Fibroblast of skin of abdomen (primary cell): ENCODE measurements around the gene GRIK2.
A peak's percentile ranks its signal among the peaks of the same experiment; 100 is the strongest.

Experiments
- DNase-seq: peaks from one replicate; pipeline ENCODE4 v3.0.0-alpha.2; 2013

Gene GRIK2

GRCh38 chr6:101640131-101640530 is 246.6 kb downstream of the GRIK2 start:
- DNase-seq = no peak

GRCh38 chr6:101645770-101646169 is 252.3 kb downstream of the GRIK2 start:
- DNase-seq = no peak

- DNase-seq = no peak
These were observed 257.0 kb downstream of the GRIK2 start for GRCh38 chr6:101650402-101651100.

DNA sequence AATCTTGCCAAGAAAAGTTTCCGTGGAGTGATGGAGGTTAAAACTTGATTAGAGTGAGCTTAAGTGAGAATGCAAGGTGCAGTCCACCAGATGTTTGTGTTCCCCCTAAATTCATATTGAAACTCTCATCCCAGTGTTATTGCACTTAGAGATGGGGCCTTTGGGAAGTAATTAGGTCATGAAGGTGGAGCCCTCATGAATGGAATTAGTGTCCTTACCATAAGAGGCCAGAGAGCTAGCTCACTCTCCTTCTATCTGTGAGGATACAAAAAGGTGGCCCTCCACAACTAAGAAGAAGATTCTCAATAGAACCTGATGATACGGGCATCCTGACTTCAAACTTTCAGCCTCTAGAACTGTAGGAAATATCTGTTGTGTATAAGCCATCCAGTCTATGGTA is 258.6 kb downstream of the GRIK2 start:
- DNase-seq = no peak

DNA sequence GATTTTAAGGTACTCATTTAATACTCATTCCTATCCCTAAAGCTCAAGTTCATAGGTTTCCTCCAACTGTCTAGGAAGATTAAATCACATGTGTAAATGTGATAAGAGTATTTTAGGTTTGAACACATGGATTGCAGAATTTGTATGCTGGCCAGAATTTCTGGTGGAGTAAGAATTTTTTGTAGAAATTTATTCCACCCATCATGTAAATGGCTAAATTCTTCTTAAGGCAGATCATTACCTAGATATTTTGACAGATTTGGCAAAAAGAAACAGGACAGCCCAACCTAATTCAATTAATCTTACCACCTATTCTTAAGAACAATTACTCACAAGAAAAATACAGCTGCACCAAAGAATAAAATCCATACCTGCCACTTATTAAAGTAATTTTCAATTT is 261.6 kb downstream of the GRIK2 start:
- DNase-seq = no peak

DNA sequence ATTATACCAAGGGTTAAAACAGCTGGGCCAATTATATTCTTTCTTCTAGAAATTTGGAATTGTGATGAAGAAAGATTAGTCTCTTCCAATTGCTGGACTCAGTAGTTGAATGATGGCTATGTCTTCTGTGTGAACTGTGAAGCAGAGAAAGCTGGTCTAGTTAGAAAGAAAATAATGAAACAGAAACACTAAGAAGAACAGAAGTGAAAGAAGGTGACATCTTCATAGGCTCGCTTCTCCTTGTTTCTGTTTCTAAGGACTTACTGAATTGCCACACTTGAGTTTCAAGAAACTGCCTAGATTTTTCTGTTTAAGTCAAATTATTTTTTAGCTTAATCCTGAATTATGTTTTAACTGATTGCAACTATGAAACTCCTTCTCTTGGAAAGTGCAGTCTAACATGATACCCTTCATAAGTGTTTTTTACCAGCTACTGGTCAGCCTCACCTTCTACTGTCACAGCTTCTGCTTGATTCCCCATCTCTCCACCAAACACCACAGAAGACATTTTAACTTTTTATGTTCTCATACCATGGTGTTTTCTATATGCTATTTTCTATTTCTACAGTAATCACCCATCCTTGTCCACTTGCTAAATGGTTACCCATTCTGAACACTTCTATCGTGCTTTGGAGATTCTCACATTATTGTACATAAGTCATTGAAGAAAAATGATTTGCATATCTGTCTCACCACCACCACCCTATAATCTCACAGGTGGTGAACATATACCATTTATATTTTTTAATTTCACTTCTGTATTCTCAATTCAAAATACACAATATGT is 268.8 kb downstream of the GRIK2 start:
- no peak for DNase-seq

DNA sequence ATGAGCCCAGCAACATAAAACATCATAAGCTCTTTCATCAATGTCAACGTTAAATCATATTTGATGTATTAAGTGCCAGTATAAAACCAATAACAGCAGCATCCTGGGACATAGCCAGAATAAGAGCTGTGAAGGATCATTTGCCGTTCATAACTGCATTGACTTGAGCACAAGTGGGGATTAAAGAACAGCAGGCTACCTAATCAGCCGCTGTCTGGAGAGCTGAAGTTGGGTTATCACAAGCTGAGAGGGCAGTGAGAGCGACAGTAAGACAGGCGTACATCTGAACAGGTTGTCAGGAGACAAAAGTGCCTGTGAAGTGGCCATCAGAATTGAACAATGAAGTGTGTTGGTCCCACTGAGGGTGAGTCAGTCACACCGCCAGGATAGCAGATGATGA is 269.6 kb downstream of the GRIK2 start:
- no peak for DNase-seq

DNA sequence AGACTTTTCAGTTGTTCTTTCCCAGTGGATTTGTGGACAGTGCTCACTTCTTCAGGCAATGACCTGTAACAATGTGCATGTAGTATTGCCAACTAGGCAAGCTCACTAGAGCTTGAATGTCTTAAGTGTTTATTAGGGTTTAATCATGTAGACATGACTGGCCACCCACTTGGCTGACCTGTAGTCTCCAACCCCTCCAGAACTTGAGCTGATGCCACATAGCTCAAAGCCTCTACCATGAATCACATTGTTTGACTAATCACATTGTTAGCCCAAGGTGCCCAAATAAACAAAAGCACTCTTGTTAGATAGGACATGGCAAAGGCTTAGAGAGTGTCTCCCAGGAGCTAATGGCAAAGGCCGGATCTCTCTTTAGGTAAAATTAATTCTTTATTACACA is 272.7 kb downstream of the GRIK2 start:
- peak; percentile 38 for DNase-seq

GRCh38 chr6:101668496-101669030 is 275.1 kb downstream of the GRIK2 start:
- DNase-seq = peak; percentile 4

DNA sequence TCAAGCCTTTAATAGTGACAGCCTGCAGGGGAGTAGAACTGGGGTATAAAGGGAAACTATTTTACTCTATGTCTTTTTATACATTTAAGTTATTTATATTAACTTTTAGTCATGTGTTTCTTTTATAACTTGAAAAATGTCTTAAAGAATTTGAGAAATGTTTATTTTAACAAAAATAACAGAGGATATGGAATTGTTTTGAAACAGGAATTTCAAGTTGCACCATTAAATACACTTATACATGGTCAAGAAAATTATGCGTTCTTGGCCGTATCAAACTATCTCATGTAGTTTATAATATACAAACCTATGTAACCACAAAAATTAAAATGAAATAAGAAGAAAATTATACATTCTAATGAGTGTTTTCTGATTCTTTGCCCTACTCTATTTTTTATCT is 282.7 kb downstream of the GRIK2 start:
- no peak for DNase-seq

DNA sequence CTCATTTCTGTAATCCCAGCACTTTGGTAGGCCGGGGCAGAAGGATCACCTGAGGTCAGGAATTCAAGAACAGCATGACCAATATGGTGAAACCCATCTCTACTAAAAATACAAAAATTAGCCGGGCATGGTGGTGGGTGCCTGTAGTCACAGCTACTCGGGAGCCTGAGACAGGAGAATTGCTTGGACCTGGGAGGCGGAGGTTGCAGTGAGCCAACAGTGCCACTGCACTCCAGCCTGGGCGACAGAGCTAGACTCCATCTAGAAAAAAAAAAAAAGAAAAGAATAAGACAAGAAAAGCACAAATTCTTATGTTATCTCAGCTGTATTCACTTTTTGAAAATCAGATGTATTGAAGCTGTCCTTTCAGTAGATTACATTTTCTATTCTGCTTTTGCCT is 289.4 kb downstream of the GRIK2 start:
- DNase-seq = no peak

DNA sequence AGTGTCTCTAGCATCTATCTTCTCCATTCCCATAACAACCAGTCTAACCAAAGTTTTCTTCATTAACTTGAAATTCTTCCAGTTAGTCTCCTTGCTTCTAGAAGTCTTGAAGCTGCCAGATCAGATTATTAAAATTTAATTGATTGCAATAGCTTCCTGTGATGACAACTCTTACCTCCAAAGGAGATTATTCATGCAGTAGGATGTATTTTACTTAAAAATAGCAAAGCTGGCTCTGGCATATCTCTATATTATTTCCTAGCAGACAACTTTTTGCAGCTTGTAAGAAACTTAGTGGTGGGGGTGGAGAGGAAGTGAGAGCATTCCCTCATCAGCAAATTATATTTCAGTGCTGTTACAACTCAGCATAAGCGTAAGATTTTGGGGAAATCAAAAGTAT is 290.4 kb downstream of the GRIK2 start:
- peak; percentile 35 for DNase-seq

DNA sequence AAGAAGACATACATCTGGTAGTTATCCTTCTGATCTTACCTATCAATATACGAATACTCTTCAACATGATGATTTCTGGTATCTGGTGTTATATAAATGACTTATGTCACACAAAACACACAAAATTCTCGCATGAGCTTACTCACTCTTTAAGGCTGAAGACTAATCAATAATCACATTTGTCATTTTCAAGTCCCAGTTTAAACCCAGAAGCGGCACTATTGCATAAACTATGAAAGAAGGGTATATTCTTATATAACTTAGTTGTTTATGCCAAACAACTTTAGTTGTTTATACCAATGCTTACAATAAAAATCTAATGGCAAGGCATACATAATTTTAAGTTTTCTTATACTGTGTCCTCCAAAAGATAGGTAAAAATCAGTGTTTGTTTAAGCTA is 293.1 kb downstream of the GRIK2 start:
- DNase-seq = no peak

DNA sequence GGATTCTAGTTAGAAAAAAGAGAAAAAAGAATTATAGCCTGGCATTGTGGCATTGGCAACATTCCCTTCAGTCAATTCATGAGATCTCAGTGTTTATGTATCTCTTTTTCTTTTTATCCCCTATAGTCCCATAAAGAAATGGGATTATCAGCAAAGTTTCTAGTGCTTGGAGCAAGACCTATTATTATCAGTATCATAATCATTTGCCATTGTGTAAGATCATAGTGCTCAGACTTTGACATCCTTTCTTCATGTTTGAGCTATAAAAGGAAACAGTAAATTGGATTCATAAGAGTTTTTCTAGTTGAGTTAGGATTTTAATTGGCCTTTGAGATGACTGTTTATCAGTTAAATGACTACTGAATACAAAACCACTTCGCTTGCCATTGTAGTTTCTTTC is 295.6 kb downstream of the GRIK2 start:
- DNase-seq = no peak

- DNase-seq = no peak
These were observed 296.2 kb downstream of the GRIK2 start for GRCh38 chr6:101689695-101690094.

DNA sequence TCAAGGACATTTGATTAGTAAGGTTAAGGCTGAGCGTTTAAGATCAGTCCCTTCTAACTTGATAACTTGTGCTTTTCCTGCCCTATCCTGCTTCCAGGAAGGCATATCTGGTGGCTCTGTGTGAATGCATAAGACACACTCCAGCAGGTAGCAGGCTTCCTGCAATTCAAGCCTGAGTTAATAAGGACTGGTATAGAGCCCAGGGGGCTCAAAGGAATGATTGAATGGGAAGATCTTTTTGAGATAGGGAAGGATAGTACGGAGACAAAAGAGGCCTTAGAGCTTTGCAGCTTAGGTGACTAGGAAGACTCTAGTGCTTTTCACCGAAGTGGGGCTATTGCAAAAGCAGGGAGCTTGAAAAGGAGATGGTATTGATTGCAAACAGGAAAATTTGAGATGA is 307.1 kb downstream of the GRIK2 start:
- no peak for DNase-seq

DNA sequence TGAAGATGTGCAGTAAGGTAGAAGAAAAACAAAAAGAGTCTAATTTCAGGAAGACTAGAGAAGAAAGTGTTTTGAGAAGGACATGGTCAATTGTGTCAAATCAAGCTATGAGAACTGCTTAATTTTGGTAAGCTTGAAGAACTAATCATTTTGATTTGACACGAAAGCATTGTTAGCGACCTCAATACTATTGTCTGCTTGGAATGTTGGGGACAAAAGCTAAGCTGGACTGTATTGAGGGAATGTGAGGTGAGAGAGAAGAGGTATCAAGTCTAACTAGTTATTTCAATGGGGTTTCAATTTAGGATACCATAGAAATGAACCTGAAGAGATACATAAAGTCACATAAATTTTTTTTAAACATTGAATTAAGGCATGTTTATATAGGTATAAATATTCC is 309.8 kb downstream of the GRIK2 start:
- DNase-seq = no peak

GRCh38 chr6:101705866-101706265 is 312.4 kb downstream of the GRIK2 start:
- DNase-seq = no peak

- no peak for DNase-seq
These were observed 313.1 kb downstream of the GRIK2 start for GRCh38 chr6:101706576-101706975.

- no peak for DNase-seq
These were observed 318.0 kb downstream of the GRIK2 start for GRCh38 chr6:101711518-101711917.

- no peak for DNase-seq
These were observed 322.9 kb downstream of the GRIK2 start for GRCh38 chr6:101716387-101716786.

- DNase-seq = no peak
These were observed 323.3 kb downstream of the GRIK2 start for GRCh38 chr6:101716810-101717209.

DNA sequence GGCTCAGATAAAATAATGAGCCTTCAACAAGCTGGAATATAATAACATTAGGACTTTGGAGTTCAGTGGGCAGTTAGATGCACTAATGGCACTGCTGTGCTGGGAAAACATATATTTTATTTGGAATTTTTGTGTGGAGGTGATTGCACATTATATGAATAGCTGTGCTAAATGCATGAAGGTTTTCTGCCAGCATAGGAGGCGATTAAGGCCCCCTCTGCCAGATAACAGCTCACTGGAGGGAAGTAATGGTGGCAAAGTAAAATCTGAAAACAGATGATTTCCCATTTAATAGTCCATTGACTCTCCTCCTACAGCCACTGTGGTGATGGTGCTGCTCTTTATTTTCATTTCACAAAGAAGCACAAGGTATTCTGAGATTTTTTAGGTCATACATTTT is 326.0 kb downstream of the GRIK2 start:
- no peak for DNase-seq

GRCh38 chr6:101722471-101722870 is 329.0 kb downstream of the GRIK2 start:
- no peak for DNase-seq
